Measurements from ENCODE around the gene PLIN3. TPM values are rescaled to one million over a fixed set of nuclear protein-coding genes. Genes with fewer than 3 reads are reported as not detected.
A peak's percentile ranks its signal among the peaks of the same experiment; 100 is the strongest.

The PLIN3 gene
- total and polyA plus RNA-seq, 9 of the 15 experiments (the other 6 are each of a cell fraction or from before 2014, with no cell fraction given), result 7.5 to 75.6 (median 43.1) TPM

DNA sequence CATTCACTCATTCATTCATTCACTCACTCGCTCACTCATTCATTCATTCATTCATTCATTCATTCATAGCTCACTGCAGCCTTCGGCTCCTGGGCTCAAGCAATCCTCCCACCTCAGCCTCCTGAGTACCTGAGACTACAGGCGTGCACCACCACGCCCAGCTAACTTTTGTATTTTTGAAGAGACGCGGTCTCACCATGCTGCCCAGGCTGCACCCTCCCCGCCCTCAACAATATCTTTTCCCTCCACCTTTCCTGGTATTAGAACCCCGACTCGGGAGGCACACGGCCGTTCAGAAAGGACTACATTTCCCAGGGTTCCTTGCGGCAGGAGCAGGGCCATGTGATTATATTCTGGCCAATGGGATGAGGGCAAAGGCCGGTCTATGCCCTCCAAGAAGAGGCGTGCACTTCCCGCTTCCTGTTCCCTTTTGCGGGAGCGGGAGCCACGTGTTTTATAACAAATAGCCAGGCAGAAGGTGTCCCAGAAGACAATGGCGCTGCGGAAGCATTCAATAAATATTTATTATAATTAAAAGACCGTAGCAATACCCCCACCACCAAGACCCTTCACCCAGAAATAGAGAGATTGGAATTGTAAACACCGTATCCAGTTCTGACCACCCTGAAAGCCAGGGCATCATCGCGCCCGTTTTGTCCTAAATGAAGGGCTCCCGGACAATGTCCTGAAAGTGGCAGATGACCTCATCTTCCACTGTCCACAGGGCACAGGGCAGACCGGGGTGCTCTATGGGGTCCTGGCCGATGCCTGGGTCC is 51.9 kb downstream of the PLIN3 start (continued):
- TF ChIP-seq MTF1 (CRISPR knock-in tag; IDR thresholded peaks at IDR 0.05; ENCODE audit: borderline replicate concordance), result no peak
- no peak; the same call in 1 of the 2 replicates for TF ChIP-seq IRF1 (CRISPR knock-in tag; IDR thresholded peaks at IDR 0.05; ENCODE audit: borderline replicate concordance)
- no peak for TF ChIP-seq HSF4 (CRISPR knock-in tag; IDR thresholded peaks at IDR 0.05; ENCODE audit: borderline replicate concordance)
- TF ChIP-seq SOX6 (IDR thresholded peaks at IDR 0.05), result peak; percentile 23; the same call in 1 of the 2 replicates
- TF ChIP-seq TAF1 (IDR thresholded peaks at IDR 0.05; ENCODE audit: control insufficient read depth, extremely low read depth, insufficient read depth, low read length, severe bottlenecking), result peak; percentile 22
- TF ChIP-seq ZNF124 (CRISPR knock-in tag; IDR thresholded peaks at IDR 0.05), result no peak
- no peak; a peak in 1 of 4 replicates for TF ChIP-seq ZNF318 (IDR thresholded peaks at IDR 0.05; ENCODE audit: borderline replicate concordance in 1 of 2, low read depth in 1 of 2)
- TF ChIP-seq E2F6 (IDR thresholded peaks at IDR 0.05; ENCODE audit: borderline replicate concordance in 1 of 2, extremely low read depth in 1 of 2, insufficient read depth in 1 of 2, insufficient read length in 1 of 2, low read depth in 1 of 2, low read length in 1 of 2, poor library complexity in 1 of 2, severe bottlenecking in 1 of 2), result peak; percentile 93 to 99
- TF ChIP-seq RHOXF2B (CRISPR knock-in tag; conservative IDR thresholded peaks at IDR 0.05), result no peak
- TF ChIP-seq USF1 (CRISPR knock-in tag; IDR thresholded peaks at IDR 0.05), result peak; percentile 99

Data from K562 (cell line).